ENCODE measurements around the gene CAMK1G.

The CAMK1G gene

DNA sequence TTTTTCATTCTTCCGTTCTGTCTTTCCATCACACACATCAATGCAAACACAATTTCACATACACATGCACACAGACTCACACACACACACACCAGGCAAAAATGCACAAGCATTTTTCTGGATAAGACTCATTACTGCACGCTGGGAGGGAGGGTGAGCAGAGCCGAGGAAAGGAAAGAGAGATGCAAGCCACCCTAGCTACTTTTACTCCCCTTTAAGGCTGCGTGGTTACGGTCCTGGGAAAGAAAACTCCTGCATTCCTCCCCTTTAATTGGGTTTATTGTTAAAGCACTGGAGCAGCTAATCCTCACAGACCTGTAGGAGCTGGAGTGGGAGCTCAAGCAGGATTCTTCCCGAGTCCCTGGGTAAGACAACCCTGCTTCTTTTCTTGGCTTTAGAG lies at the start of gene CAMK1G:
CAMK1G (plus strand) TSS at position 307 of the 400 bp plus-strand sequence. CDS start 11,270 bp downstream, outside the sequence.
- peak; percentile 21 for DNase-seq

DNA sequence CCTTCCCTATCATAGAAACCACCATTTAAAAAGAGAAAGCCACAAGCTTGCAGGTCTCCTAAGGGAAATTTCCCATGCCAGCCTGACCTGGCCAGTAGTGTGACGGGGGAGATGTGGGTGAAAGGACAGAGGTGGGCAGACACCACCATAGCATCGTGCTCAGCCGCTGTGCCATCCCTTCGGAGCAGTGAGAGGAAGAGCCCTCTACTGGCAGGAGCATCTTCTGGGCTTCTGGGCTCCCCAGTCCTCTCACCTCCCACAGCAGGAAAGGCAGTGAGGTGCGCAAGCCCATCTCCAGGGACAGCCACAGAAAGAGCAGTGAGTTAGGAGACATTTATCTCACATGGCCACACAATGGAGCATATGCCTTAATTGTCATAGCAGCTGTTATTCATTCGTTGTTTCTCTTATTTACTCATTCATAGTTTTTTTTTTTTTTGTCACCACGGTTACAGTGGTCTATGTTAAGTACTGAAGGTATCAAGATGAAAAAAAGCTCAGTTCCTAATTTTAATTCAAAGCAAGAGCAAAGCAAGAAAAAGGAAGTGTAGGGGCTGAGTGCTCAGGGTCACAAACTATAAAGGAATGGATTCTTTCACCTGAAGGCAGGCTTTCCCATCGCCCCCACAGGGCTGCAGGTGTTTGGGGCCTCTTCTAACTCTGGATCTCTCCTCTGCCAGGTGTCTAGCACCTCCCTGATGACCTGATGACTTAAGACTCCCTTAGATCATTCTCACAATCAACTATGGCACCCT lies 48.8 kb upstream of the CAMK1G start:
- DNase-seq, result peak; percentile 41

DNA sequence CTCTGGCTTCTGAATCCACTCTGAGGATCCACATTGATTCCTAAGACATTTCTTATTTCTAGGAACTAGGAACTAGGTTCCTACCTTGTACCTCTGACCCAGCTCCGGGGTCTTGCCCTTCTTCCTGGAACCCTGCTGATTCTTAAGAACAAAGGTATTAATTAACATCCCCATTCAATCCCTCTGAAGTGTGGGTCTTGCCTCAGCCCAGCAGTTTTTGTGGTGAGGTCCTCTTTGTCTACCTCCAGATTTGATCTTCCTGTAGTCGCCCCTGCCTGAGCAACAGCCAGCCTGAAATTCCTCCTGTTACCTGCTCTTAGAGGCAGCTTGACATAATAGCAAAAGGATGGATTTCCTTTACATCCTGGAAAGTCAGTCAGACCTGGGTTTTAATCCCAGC lies 46.7 kb upstream of the CAMK1G start:
- DNase-seq, result no peak

DNA sequence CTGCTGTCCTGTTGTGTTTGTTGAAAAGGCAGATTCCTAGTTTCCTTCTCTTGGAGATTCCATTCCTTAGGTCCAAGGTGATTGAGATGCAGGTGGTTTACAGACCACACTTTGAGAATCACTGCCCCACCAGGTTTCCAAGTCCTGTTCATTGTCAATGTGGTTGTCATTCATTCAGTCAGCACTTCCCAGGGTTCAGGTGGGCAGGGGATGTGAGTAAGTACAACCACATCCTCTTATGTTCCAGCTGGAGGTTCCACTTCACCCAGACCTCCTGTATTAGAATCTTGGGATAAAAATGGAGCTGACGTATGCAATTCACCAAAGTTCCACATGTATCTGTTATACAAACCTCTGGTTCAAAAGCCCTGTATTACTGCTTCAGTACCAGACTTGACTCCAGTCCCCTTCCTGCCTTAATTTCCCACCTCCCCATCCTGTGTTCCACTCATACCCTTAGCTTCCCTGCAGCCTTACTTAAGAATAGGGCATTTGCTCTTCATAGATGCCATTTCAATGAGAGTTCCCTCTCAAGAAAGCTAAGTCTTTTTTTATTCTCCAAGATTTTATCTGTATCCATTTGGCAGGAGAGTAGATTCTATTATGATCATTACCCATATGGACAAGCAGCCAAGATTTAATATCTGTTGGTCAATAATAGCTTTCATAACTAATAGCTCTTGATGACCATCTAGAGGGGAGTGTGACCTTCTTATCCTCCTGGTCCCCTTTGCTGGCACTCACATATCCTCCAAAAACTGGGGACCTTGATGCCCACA lies 46.0 kb upstream of the CAMK1G start:
- DNase-seq, result no peak

DNA sequence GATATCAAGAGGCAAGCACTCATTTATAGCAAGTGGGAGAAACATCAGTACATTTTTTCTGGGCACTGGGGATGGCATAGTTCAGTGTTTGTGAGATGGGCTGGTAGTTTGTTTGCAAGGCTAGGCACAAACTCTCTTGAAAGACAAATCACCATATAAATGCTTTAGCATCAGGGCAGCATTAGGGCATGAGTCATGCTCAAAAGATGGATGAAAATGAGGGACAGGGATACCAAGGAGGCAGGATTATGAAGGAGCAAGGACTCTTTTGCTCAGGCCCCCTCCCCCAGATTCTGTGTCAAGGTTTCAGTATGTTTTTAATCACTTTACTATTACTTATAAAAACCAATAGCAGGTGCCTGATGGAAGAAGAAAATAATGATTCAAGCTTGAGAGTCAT lies 43.9 kb upstream of the CAMK1G start:
- no peak for DNase-seq

DNA sequence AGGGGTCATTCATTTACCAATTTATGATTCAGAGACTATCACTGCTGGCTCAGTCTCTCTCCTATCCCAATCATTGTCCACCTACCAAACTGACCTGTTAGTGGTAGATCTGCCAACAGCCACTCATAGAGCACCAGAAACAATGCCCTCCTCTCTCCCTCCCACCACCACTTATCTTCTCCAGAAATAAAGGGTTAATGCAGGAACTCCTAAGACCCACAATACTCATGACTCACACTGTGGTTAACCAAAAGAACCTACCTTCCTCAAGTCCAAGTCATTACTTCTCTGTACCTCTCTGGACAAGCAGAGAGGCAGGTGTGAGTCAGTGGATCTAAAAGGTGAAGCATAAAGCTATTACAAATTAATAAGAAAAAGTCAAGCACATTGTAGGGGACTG lies 40.9 kb upstream of the CAMK1G start:
- DNase-seq, result no peak

DNA sequence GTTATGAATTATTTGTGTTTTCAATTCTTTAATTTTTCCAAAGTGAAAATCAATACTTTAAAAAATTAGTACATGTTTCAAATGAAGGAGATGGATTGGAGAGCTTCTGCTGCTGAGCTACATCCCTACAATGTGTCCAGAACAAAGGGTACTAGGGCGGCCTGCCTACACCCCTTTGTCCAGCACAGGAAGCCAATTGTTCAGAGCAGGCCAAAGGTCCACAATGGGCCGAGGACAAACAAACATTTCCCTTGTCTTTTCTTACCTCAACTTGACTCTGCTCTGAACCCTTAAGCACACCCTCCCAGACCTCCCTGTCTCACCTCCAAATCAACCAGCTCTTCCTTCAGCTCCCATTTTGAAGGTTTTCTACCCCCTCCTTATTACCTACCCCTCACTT lies 39.4 kb upstream of the CAMK1G start:
- DNase-seq, result no peak

DNA sequence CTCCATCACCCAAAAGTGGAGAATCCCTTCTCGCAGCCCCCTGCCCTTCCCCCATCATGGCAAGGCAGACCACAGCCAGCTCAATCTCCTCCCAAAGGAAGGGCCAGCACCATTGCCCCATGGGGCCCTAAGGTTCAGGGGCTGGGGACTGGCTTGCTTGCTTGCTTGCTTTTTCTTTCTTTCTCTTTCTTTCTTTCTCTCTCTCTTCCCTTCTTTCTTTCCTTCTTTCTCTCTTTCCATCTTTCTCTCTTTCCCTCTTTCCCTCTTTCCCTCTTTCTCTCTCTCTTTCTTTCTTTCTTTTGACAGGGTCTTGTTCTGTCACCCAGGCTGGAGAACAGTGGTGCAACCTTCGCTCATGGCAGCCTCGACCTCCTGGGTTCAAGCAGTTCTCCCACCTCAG lies 38.1 kb upstream of the CAMK1G start:
- no peak for DNase-seq

DNA sequence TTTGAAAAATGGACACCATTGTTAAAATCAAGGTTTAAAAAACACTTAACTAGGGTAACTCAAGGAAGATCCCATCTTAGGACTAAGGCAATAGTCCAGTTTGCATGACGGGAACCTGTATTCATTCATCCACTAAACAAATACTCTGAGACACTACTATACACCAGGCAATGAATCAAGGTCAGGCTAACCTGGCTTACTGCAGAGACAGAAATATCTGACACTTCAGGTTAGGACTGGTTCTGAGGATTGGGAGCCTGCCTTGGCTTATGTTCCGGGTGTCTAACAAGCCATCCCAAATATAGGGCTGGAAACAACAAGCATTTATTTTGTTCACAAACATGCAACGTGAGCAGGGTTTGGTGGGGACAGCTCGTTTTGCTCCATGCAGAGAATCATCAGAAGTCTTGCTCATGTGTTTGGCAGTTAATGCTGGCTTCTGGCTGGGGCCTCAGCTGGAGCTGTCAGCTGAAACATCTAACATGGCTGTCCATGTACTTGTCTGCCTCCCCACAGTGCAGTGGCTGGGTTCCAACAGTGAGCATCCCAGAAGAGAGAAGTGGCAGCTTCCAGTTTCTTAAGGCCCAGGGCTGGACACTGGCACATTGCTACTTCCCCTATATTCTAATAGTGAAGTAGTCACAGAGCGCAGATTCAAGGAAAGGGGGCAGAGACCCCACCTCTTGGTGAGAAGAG lies 37.0 kb upstream of the CAMK1G start:
- no peak for DNase-seq

DNA sequence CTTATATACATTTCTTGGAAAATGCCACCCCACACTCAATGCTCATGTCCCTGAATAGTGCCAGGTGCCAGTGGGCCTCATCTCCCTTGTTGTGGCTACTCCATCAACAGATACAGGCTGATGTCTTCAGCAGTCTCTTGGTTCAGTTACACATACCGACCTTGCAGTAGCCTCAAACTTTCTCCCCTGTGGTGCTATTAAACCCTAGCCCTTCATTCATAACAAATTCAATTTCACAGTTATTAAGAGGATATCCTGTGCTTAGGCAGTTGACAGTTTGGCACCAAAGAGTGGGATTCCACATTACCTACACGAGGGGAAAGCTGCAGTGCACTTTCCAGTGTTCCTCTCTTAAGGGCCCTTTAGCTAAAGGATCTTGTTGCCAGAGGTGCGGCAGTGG lies 35.9 kb upstream of the CAMK1G start:
- no peak for DNase-seq

DNA sequence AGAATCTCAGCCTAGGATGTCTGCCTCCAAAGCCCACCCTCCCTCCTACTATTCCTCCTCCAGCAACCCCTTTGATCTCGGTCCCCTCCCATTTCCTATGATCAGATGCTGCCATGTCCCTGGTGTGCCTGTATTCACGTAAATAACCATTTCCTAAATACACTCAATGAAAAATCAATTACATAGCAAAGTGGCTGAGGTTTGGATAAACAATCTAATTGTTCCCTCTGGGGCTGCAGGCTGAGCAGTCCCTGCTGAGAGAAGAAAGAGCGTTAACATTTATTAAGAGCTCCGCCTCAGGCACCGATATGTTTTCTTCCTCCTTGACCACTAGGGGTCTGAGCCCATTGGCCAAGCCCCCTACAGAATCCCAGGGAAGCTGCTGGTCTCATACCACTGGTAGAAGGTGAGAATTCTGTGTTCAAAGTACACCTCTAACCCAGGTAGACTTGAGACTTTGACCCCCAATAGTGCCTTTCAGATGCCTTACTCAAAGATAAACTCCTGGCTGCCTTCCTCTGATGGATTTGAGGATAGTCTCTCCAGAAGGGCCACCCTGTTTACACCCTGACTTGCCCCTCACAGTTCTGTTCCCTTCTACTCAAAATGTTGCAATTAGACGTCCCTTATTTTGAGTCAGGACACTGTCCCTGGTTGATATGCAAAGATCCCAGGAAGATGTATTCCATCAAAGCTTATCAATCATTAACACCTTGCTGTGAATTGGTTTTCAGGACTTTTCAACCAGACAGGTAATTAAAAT lies 33.9 kb upstream of the CAMK1G start:
- DNase-seq, result peak; percentile 56

DNA sequence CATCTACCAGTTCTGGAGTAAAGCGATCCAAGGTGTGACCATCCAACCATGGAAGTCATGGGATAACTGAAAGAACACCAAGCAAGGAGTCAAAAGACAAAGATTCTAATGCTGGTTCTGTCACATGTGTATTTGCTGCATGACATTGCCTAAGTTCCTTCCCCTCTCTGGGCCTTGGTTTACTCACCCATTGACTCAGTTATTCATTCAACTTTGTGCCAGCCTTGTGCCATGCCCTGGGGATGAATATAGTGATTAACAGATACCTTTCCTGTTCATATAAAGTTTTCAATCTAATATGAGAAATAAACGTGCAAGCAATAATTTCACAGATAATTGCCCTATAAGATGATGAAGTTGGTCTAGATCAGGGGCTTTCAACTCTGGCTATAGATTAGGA lies 33.0 kb upstream of the CAMK1G start:
- no peak for DNase-seq

DNA sequence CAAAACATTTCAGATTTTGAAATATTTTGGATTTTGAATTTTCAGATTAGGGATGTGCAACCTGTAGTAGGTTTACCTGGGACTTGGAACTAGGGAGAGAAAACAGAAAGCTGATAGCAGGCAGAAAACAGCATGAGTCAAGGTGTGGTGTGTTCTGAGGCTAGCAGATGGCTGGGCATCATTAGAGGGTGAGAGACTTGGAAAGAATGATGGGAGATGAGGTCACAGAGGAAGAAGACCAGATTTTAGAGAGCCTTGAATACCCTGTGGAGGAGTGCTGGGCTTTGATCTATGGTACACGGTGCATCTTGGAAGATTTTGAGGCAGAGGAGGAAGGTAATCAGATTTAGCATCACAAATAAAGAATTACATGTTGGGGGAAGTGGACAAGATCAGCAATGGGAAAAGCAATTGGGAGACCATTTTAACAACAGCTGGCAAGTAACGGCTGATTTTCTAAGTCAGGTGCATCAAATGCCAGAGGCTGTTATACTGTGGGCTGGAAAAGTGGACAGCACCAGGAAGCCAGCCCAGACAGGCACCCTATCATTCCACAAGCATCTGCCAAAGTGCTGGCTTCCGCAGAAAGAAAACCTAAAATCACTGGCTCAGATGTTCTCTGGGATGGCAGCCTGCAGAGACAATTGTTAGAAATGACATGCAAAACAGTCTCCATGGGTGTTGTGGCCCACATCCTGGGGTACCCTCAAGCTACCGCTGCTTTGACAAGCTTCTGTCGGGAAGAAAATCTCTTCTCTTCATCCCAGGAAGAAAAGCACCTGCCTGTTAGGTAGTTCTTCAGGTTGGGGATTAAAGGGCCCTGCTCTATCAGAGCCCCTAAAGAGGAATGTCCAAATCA lies 30.9 kb upstream of the CAMK1G start:
- DNase-seq, result no peak

DNA sequence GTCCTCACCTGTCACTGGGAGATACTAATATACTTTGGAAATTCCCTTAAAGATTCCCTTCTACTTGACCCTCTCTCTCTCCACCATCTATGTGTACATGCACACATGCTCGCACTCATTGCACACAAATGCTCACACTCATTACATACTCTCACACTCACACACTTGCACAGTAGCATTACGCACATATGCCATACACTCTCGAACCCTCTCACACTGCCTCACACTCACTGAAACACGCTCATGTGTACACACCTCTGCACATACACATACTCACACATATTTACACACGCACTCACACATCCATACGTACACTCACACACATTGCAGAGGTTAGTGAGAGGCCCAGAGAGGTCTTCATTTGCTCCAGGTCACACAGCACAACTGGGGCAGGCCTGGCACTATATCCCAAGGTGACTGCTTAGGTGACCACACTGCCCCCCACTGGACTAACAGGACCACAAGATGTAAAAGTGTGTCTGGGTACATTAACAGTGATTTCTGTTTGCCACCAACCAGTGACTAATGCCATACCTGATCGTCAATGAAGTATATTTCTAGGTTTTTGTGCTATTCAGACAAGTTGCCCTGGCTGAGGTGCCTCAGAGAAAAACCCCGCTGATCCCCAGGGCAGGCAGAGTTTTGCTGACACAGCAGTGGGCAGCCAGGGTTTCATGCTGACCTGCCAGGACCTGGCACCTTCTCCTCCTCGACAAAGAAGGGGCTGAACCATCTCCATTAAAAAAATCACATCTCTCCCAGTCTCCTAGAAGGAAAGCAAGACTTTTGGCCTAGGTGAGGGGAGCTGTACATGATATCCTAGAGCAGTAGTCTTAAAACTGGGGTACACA lies 28.5 kb upstream of the CAMK1G start:
- DNase-seq, result no peak

DNA sequence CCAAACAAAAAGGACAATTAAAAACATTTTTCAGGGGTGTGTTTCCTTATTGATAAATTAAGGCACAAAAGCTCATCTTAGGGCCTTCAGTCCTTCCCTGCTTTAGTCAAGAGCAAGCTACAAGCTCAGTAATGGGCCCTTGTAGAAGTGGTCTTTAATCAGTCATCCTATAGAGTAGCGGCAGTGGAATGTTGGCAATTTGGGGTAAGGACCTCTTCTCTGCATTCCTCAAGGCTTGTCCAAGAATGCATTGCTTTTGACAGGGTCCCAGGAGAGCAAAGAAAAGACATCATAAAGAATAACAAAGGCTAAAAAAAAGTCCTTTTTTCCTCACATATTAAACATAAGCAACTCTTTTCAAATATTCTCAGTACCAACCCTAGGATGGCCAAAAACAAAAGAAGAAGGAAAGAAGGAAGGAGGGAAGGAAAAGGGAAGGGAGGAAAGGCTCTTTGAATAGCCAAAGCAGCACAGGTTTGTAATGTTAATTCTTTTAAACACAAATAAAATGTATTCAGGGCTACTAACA lies 27.3 kb upstream of the CAMK1G start:
- no peak for DNase-seq

DNA sequence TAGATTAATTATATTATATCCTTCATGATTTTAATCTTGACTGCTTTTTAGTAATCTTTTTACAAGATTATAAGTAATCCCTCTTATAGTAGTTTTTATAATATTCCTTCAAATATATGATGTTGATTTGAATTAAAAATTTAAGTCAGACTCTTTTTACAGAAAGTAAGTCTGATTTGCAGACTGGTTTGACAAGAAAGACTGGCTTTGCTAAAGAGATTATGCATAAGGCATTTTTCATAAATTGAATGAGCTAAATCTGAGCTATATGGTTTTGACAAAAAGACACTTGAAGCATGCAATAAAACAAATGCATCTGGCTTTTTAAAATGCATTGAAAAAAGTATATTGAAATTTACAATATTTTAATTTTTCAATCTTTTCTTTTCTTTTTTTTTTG lies 26.3 kb upstream of the CAMK1G start:
- no peak for DNase-seq

DNA sequence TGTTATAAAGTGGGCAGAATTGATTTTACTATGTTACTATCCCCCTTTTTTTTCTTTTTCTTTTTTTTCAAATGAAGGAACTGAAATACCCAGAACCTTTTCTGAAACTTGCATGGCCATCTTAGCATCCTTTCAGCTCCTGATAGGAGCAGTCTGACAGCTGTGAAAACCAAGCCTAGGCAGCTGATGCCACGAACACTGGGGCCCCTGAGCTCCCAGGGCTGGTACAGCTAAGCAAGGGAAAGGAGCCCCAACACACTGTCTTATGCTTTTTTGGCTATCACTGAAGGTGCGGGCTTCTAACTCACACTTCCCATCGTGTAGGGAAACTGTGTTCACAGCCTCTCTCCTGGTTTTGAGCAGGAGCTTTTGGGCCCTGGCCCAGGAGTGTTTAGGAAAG lies 23.0 kb upstream of the CAMK1G start:
- no peak for DNase-seq

DNA sequence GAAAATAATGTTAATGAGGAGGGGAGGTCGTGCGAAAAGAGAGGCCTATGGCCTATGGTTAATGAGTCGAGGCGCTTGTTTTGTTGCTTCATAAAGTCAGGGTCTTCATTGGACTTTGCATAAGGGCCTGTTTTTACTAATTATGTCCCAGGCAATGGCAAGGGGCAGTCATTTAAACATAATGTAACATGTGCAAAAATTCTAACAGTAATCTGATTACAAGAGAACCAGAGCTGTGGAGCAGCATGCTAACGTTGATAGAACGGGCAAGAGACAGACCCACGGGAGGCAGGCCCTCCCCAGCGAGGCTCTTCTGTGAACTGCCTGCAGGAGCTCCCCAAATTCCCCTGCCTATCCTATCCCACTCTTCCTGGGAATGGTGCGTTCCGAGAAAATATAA lies 22.6 kb upstream of the CAMK1G start:
- DNase-seq, result no peak

DNA sequence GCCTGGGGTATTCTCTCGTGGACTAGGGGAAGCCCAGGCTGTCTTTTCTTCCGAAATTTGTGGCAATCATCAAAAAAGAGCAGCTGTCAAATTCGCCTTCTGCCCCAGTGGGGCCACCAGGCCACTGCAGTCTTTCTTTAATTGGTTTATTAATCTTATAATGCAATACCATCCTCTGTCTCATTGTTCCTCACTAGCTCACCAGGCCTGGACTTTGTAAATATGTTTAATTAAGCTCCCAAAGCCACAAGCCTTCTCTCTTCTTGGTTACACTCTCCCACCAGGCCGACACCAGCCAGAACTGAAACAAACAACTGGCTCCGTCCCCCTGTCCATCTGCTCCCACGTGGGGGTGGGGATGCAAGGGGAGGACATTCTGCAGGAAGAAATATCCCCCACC lies 22.0 kb upstream of the CAMK1G start:
- no peak for DNase-seq

DNA sequence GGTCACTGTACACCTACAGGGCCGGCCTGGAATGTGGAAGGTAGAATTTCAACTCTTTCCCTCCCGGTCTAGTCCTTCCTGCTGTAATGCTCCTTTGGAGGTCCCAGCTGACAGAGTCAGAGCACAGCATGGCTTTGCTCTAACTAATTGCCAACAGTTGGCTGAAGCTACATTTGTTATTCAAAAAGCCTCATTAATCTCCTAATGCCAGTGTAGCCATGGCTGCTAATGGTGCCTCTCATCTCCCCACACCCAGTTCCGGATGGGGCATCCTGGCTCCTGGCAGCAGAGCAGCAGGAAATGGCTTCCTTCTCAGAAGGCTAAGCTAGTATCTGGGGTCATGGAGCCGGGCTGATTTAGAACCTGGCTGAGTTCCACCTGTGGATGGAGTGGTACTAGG lies 18.7 kb upstream of the CAMK1G start:
- no peak for DNase-seq

All from NCI-H1436 (cell line).